Testis (tissue), 3 donors: ENCODE results near the gene EIPR1. TPM values are rescaled to one million over a fixed set of nuclear protein-coding genes. Genes with fewer than 3 reads are reported as not detected.

Experiments used
- DNase-seq: peaks from one replicate; pipeline ENCODE4 v3.0.0-alpha.2; 2019
- H3K27ac ChIP-seq, 2 donors: fragments of 200-600 bp; sonication (generic); one replicate each; pipeline ENCODE4 v1.5.1; 2019
- H3K27me3 ChIP-seq: fragments of 200-600 bp; sonication (generic); one replicate; pipeline ENCODE4 v1.5.1; 2019
- H3K36me3 ChIP-seq: fragments of 200-600 bp; sonication (generic); one replicate; pipeline ENCODE4 v1.5.1; 2017; ENCODE audit warnings: low read depth; ENCODE audit errors: missing control alignments
- H3K4me1 ChIP-seq: fragments of 200-600 bp; sonication (generic); one replicate; pipeline ENCODE4 v1.5.1; 2019
- H3K4me3 ChIP-seq, 2 donors: fragments of 200-600 bp; sonication (generic); one replicate each; pipeline ENCODE4 v1.5.1; 2017 to 2019
- H3K9me3 ChIP-seq: fragments of 200-600 bp; sonication (generic); one replicate; pipeline ENCODE4 v1.5.1; 2017
- CTCF ChIP-seq, 3 experiments: fragments of 450-650 bp in 2 of 3; fragments of 200-600 bp in 1 of 3; sonication (generic) in 1 of 3; IDR thresholded peaks; one replicate each; pipeline ENCODE4 v1.5.1; 2016 to 2019; ENCODE audit warnings: antibody characterized with exemption in 3 of 3, mild to moderate bottlenecking in 2 of 3, moderate library complexity in 1 of 3
- POLR2A ChIP-seq: fragments of 450-650 bp; IDR thresholded peaks from one replicate; pipeline ENCODE4 v1.6.1; 2017; ENCODE audit warnings: antibody characterized with exemption, mild to moderate bottlenecking, moderate library complexity
- WGBS, 2 donors: methylation state at CpG; one replicate each; pipeline ENCODE4 v1.1.5; 2018; 5-methylcytosine and 5-hydroxymethylcytosine counted together
- intact Hi-C: fragments of 100-400 bp; cut with DNase I; formaldehyde crosslinking; loops from one replicate; pipeline ENCODE4 v1.15.1; 2023; ENCODE audit warnings: low total_unique reads
- polyA plus RNA-seq: library from polyadenylated mRNA; stranded (reverse); fragments of 350-450 nt; fragmentation: Illumina TruSeq; extraction: RNeasy Lipid Tissue Mini Kit (QIAGEN cat#74804); gene quantifications from one replicate; pipeline ENCODE4 v1.2.3, GENCODE V29; 2014; ENCODE audit warnings: low read depth, low replicate concordance; ENCODE audit not compliant: insufficient read depth
- total RNA-seq, 2 donors: library from RNA; depleted of rRNA; stranded (reverse); fragments of >200 nt; gene quantifications; one replicate each; pipeline ENCODE4 v1.2.3, GENCODE V29; 2016

EIPR1 gene
- total and polyA plus RNA-seq, 3 donors from 2014 or later, result 31.5 to 40.2 (median 32.1) TPM

DNA sequence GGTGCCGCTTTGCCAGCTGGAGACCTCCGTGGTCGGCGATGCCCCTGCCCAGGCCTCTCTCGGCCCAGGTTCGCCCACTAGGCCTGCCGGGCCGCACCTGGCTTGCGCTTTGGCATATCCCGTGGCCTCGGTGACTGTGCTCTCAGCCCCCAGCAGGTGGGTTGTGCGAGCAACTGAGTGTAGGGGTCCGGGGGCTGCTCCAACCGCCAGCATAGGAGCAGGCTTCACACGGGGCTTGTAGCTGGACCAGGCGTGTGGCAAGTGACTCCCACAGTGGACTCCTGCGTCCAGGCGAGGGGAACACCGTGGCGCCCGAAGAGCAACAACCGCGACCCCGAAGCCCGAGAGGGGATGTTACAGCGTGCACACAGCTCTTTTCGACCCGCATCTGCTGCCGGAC lies 11.6 kb upstream of the EIPR1 start:
- Histone ChIP-seq H3K4me1 (no peaks in the 10 kb centered on the region), H3K4me3 (no peak overlapping the region), H3K27ac (no peak overlapping the region), H3K36me3 (no peaks in the 10 kb centered on the region), H3K27me3 (no peaks in the 10 kb centered on the region), H3K9me3 (no peaks in the 10 kb centered on the region)
- TF ChIP-seq POLR2A, result no peak
- TF ChIP-seq CTCF (IDR thresholded peaks at IDR 0.05), result no peak
- WGBS, 2 donors, result 80 to 87% methylated on average over 29 of the region's 29 CpGs
- no peak for DNase-seq
- intact Hi-C loops, result no loop called here

DNA sequence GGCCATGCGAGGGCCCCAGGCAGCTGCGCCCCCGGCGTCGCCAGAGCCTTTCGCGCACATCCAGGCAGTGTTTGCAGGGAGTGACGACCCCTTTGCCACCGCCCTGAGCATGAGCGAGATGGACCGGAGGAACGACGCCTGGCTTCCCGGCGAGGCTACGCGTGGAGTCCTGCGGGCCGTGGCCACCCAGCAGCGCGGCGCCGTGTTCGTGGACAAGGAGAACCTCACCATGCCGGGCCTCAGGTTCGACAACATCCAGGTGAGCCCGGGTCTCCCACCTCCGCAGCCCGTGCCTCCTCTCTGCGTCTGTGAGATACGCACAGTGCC lies 10.8 kb upstream of the EIPR1 start:
- Histone ChIP-seq H3K27ac (no peak overlapping the region), H3K9me3 (no peaks in the 10 kb centered on the region), H3K4me3 (peak overlapping the region; percentile 22 to 47), H3K4me1 (no peaks in the 10 kb centered on the region), H3K36me3 (no peaks in the 10 kb centered on the region), H3K27me3 (no peaks in the 10 kb centered on the region)
- TF ChIP-seq POLR2A (no peak), CTCF (IDR thresholded peaks at IDR 0.05) (no peak)
- DNase-seq, result no peak
- intact Hi-C loops, result no loop called here
- 73 to 89% methylated on average over 15 to 31 of the region's 31 CpGs for WGBS, 2 donors

GRCh38 chr2:3387644-3388411 lies 10.2 kb upstream of the EIPR1 start:
- DNase-seq, result no peak
- intact Hi-C loops, result no loop called here
- Histone ChIP-seq H3K36me3 (no peaks in the 10 kb centered on the region), H3K9me3 (no peaks in the 10 kb centered on the region), H3K27me3 (no peaks in the 10 kb centered on the region), H3K4me3 (peak overlapping the region; percentile 22 to 47), H3K4me1 (no peaks in the 10 kb centered on the region), H3K27ac (no peak overlapping the region)
- no peak for TF ChIP-seq POLR2A
- TF ChIP-seq CTCF (IDR thresholded peaks at IDR 0.05), result no peak
- WGBS, 2 donors, result 64 to 82% methylated on average over 18 to 77 of the region's 89 CpGs

DNA sequence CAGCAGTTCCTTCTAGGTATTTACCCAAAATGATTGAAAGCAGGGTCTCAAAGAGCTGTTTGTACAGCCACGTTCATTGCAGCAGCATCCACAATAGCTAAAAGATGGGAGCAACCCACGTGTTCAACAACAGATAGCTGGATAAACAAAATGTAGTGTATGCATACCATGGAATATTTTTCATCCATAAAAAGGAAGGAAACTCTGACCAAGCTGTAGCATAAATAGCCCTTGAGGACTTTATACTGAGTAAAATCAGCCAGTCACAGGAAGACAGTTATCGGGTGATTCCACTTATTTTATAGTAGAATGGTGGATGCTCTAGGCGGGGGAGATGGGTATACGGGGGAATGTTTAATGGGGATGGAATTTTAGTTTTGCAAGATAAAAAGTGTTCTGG lies 9.4 kb upstream of the EIPR1 start:
- H3K4me1 ChIP-seq, result no peaks in the 10 kb centered on the region
- TF ChIP-seq CTCF (IDR thresholded peaks at IDR 0.05), result no peak
- no peak for TF ChIP-seq POLR2A
- no peaks in the 10 kb centered on the region for H3K9me3 ChIP-seq
- WGBS, 2 donors, result 70 to 79% methylated on average over 5 of the region's 5 CpGs
- intact Hi-C loops, result no loop called here
- H3K27ac ChIP-seq, result no peak overlapping the region
- H3K27me3 ChIP-seq, result no peaks in the 10 kb centered on the region
- H3K36me3 ChIP-seq, result no peaks in the 10 kb centered on the region
- DNase-seq, result no peak
- H3K4me3 ChIP-seq, result no peak overlapping the region

- intact Hi-C loops, result no loop called here
- Histone ChIP-seq H3K27me3 (no peaks in the 10 kb centered on the region), H3K4me1 (no peaks in the 10 kb centered on the region), H3K36me3 (no peaks in the 10 kb centered on the region), H3K9me3 (no peaks in the 10 kb centered on the region), H3K27ac (no peak overlapping the region), H3K4me3 (no peak overlapping the region)
- TF ChIP-seq CTCF (IDR thresholded peaks at IDR 0.05) (no peak), POLR2A (no peak)
- 83 to 84% methylated on average over 10 of the region's 10 CpGs for WGBS, 2 donors
- no peak for DNase-seq
Measured at GRCh38 chr2:3386448-3386958, 8.9 kb upstream of the EIPR1 start.
